ENCODE data around the gene XYLT1. TPM values are rescaled to one million over a fixed set of nuclear protein-coding genes. Genes with fewer than 3 reads are reported as not detected.

The XYLT1 gene
- total and polyA plus RNA-seq, 2 of the 8 experiments (the other 6 are each of a cell fraction or from before 2014, with no cell fraction given), result 6.6 to 25.4 TPM

GRCh38 chr16:17396762-17397498 lies 73.8 kb downstream of the XYLT1 start (continued):
- TF ChIP-seq CHD7 (IDR thresholded peaks at IDR 0.05; ENCODE audit: insufficient replicate concordance, low read length), result no peak
- no peak for TF ChIP-seq ATF3 (IDR thresholded peaks at IDR 0.05; ENCODE audit: insufficient read depth, low read depth, low read length)
- no peak for TF ChIP-seq USF2 (IDR thresholded peaks at IDR 0.05; ENCODE audit: low read length)
- TF ChIP-seq NANOG (IDR thresholded peaks at IDR 0.05; ENCODE audit: insufficient read depth, low read depth, low read length, poor library complexity, severe bottlenecking), result no peak
- no peak for TF ChIP-seq E2F6 (IDR thresholded peaks at IDR 0.05)
- no peak for TF ChIP-seq POLR2A (IDR thresholded peaks at IDR 0.05; ENCODE audit: control extremely low read depth in 1 of 2, low read depth in 2 of 2, low read length in 2 of 2)
- TF ChIP-seq SAP30 (IDR thresholded peaks at IDR 0.05; ENCODE audit: insufficient read depth, insufficient replicate concordance, low read length), result no peak

All from H1 (cell line).